IMR-90 (cell line): Measurements from ENCODE around the gene IP6K1. TPM values are rescaled to one million over a fixed set of nuclear protein-coding genes. Genes with fewer than 3 reads are reported as not detected.

Source experiments
- ATAC-seq: fragments of 200-7000 bp; cut with Tn5 transposase; 2 replicates; pipeline ENCODE4 v1.9.1; 2020; ENCODE audit warnings: low read depth, mild to moderate bottlenecking, moderate library complexity
- BruUV-seq: library from RNA; stranded (reverse); fragments of 400-500 nt; replicated peaks from 2 replicates; lab custom pipeline; 2021; lab: Mats Ljungman, UMichigan
- CTCF ChIA-PET: fragments of 300-600 bp; formaldehyde crosslinking; extraction: SDS; loops from one replicate; lab custom pipeline; 2021; ENCODE audit warnings: antibody characterized with exemption; lab: Yijun Ruan, JAX
- POLR2A ChIA-PET: fragments of 300-600 bp; sonication (Branson Sonifier 250); formaldehyde crosslinking; loops from one replicate; lab custom pipeline; 2022; ENCODE audit warnings: antibody characterized with exemption; ENCODE audit not compliant: unreplicated experiment; lab: Charles Lee
- DNase-seq: peaks from one replicate; pipeline ENCODE4 v3.0.0; 2013
- H2AFZ ChIP-seq: replicated peaks from 2 replicates; pipeline ENCODE3; 2013; ENCODE audit warnings: low read length, mild to moderate bottlenecking; ENCODE audit not compliant: poor library complexity
- H2AK5ac ChIP-seq: 2 replicates; pipeline ENCODE4 v1.6.1; 2013; ENCODE audit warnings: low read depth, low read length, inconsistent platforms
- H2AK9ac ChIP-seq: replicated peaks from 2 replicates; pipeline ENCODE3; 2013; ENCODE audit warnings: mild to moderate bottlenecking, low read depth, low read length, moderate library complexity; ENCODE audit not compliant: poor library complexity
- H2BK120ac ChIP-seq: 2 replicates; pipeline ENCODE4 v1.6.1; 2013; ENCODE audit warnings: low read depth, low read length, inconsistent platforms
- H2BK15ac ChIP-seq: 3 replicates; pipeline ENCODE4 v1.6.1; 2013; ENCODE audit warnings: low read depth, low read length, inconsistent platforms
- H2BK20ac ChIP-seq: 2 replicates; pipeline ENCODE4 v1.6.1; 2013; ENCODE audit warnings: low read depth, mild to moderate bottlenecking, inconsistent platforms, low read length, moderate library complexity
- H2BK5ac ChIP-seq: 2 replicates; pipeline ENCODE4 v1.6.1; 2013; ENCODE audit warnings: mild to moderate bottlenecking, low read depth, low read length, inconsistent platforms; ENCODE audit not compliant: poor library complexity, severe bottlenecking
- H3K14ac ChIP-seq: replicated peaks from 2 replicates; pipeline ENCODE4 v1.6.1; 2013; ENCODE audit warnings: low read depth, low read length, inconsistent platforms
- H3K18ac ChIP-seq: 2 replicates; pipeline ENCODE4 v1.6.1; 2013; ENCODE audit warnings: low read depth, low read length, control low read depth
- H3K23ac ChIP-seq: 2 replicates; pipeline ENCODE4 v1.6.1; 2013; ENCODE audit warnings: low read depth, low read length, inconsistent platforms
- H3K27ac ChIP-seq: 2 replicates; pipeline ENCODE4 v1.5.1; 2013; ENCODE audit warnings: mild to moderate bottlenecking, control low read depth, low read length; ENCODE audit not compliant: insufficient read depth
- H3K27me3 ChIP-seq: 2 replicates; pipeline ENCODE4 v1.6.1; 2013; ENCODE audit warnings: low read length; ENCODE audit not compliant: control insufficient read depth, insufficient read depth
- H3K36me3 ChIP-seq: 2 replicates; pipeline ENCODE4 v1.6.1; 2013; ENCODE audit warnings: low read length, mixed read lengths; ENCODE audit not compliant: control insufficient read depth, insufficient read depth
- H3K4ac ChIP-seq: 2 replicates; pipeline ENCODE4 v1.6.1; 2013; ENCODE audit warnings: low read depth, low read length, inconsistent platforms
- H3K4me1 ChIP-seq: 2 replicates; pipeline ENCODE4 v1.6.1; 2013; ENCODE audit warnings: low read length, mixed read lengths; ENCODE audit not compliant: control insufficient read depth, insufficient read depth
- H3K4me2 ChIP-seq: 2 replicates; pipeline ENCODE4 v1.6.1; 2013; ENCODE audit warnings: low read depth, mild to moderate bottlenecking, control low read depth, low read length, moderate library complexity
- H3K4me3 ChIP-seq: 2 replicates; pipeline ENCODE4 v1.5.1; 2013; ENCODE audit warnings: low read depth, mild to moderate bottlenecking, control low read depth, low read length, moderate library complexity; ENCODE audit not compliant: insufficient read depth
- H3K56ac ChIP-seq: 2 replicates; pipeline ENCODE4 v1.6.1; 2013; ENCODE audit warnings: low read length, inconsistent platforms; ENCODE audit not compliant: insufficient read depth; ENCODE audit errors: extremely low read depth
- H3K79me1 ChIP-seq, 2 experiments: 2 replicates each; pipeline ENCODE4 v1.6.1; 2013; ENCODE audit warnings: low read length in 2 of 2, inconsistent platforms in 1 of 2, low read depth in 1 of 2
- H3K9ac ChIP-seq: 2 replicates; pipeline ENCODE4 v1.6.1; 2013; ENCODE audit warnings: low read depth, low read length, control low read depth
- H3K9me1 ChIP-seq: 2 replicates; pipeline ENCODE4 v1.6.1; 2013; ENCODE audit warnings: low read length, inconsistent platforms; ENCODE audit not compliant: insufficient read depth
- H3K9me3 ChIP-seq: 2 replicates; pipeline ENCODE4 v1.6.1; 2013; ENCODE audit warnings: low read length; ENCODE audit not compliant: control insufficient read depth, insufficient read depth
- H4K20me1 ChIP-seq: 2 replicates; pipeline ENCODE4 v1.6.1; 2013; ENCODE audit warnings: low read length, inconsistent platforms; ENCODE audit not compliant: insufficient read depth
- H4K5ac ChIP-seq: 2 replicates; pipeline ENCODE4 v1.6.1; 2013; ENCODE audit warnings: mild to moderate bottlenecking, low read depth, low read length, control low read depth
- H4K8ac ChIP-seq, 2 experiments: 2 replicates each; pipeline ENCODE4 v1.6.1; 2013; ENCODE audit warnings: low read depth in 2 of 2, low read length in 2 of 2, control low read depth in 1 of 2, inconsistent platforms in 1 of 2
- H4K91ac ChIP-seq: 2 replicates; pipeline ENCODE4 v1.6.1; 2013; ENCODE audit warnings: low read depth, low read length, inconsistent platforms; ENCODE audit not compliant: insufficient read depth
- WGBS, 2 experiments: methylation state at CpG; one replicate each; pipeline versions ENCODE4 v1.1.5 to v1.1.7; 2013; ENCODE audit warnings: missing lambda C conversion rate in 2 of 2; ENCODE audit not compliant: insufficient read length in 1 of 2; ENCODE audit errors: extremely low coverage in 2 of 2; 5-methylcytosine and 5-hydroxymethylcytosine counted together
- dilution Hi-C: fragments of 300-500 bp; cut with HindIII; formaldehyde crosslinking; loops from one replicate; pipeline ENCODE4 v1.14.3; 2018; ENCODE audit warnings: low sequenced_read_pairs; ENCODE audit not compliant: unreplicated experiment
- in situ Hi-C: fragments of 300-500 bp; cut with MboI; formaldehyde crosslinking; loops from 3 replicates; pipeline ENCODE4 v1.14.3; 2019; ENCODE audit warnings: low sequenced_read_pairs, inconsistent platforms, mixed read lengths
- intact Hi-C: fragments of 100-400 bp; cut with micrococcal nuclease; formaldehyde crosslinking; loops from 2 replicates; pipeline ENCODE4 v1.10.0; 2022
- polyA plus RNA-seq, 3 experiments: library from polyadenylated mRNA; depleted of rRNA; stranded (reverse); fragments of >200 nt; gene quantifications; 2 replicates each; pipeline ENCODE4 v1.2.3, GENCODE V29; 2012; ENCODE audit warnings: low replicate concordance in 1 of 3
- total RNA-seq: library from RNA; depleted of rRNA; stranded (reverse); fragments of >200 nt; gene quantifications from 2 replicates; pipeline ENCODE4 v1.2.3, GENCODE V29; 2012
- TF ChIP-seq, protein P1 (sequence below): fragments of 150-350 bp; IDR thresholded peaks from 2 replicates; pipeline ENCODE4 v1.6.1; 2016; ENCODE audit warnings: low read depth, mild to moderate bottlenecking, low read length, moderate library complexity, borderline replicate concordance

Gene IP6K1
- total and polyA plus RNA-seq, 2 of the 4 experiments (the other 2 are of a cell fraction), result 28.3 to 28.7 TPM

DNA sequence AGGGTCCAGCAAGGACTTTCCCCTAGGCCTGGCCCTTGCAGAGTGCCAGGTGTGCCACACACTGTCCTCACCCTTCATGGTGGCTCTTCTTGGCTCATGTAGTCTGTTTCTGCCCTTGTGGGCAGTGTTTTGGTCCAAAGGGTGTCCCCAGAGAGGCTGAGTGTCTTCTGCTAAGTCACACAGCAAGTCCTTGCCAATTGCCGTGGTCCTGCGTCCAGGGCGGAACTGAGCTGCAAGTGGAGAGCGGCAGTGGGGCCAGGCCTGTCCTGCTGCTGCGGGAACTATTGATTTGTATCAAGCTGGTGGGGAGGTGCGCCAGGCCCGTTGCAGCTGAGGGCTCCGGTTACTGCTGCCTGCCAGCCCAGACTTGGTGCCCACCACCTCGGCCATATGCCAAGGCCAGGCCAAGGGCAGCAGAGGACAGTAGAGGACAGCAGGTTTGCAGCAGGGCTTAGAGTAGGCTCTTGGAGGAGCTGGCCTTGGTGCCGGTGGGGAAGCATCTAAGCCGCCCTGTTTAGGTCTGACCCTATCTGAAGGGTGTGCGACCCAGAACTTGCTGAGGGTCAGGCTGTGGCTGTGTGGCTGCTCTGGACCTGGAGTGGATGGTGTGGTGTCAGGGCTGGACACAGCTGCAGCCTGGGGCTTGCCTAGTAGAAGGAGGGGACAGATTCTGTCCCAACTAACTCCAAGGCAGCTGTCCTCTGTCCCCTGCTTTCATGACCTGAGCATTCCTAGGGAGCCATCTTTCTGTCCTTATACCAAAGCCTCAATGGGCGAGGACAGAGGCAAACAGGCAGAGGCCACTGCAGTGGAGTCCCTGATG is 71.4 kb downstream of the IP6K1 start:
- Histone ChIP-seq H2BK20ac (no peak overlapping the region), H3K9me3 (no peaks in the 10 kb centered on the region), H3K36me3 (peaks cover 11% of the 10 kb centered on the region; the same call in 1 of the 2 replicates), H3K4me3 (no peak overlapping the region), H3K27me3 (no peaks in the 10 kb centered on the region), H3K4ac (no peak overlapping the region), H2AK5ac (no peak overlapping the region), H3K56ac (no peak overlapping the region), H4K91ac (no peak overlapping the region), H2BK120ac (no peak overlapping the region), H2BK15ac (no peak overlapping the region), H2AFZ (no peak overlapping the region), H4K8ac (no peak overlapping the region), H3K4me1 (peaks cover 6% of the 10 kb centered on the region), H3K79me1 (peaks cover 0 to 6% of the 10 kb centered on the region in 2 experiments; a peak in 1 of 4 replicates), H3K23ac (no peak overlapping the region), H3K14ac (no peak overlapping the region), H3K4me2 (no peak overlapping the region), H3K9ac (no peak overlapping the region), H4K20me1 (peaks cover 8% of the 10 kb centered on the region), H2BK5ac (no peak overlapping the region), H3K27ac (no peak overlapping the region), H3K9me1 (no peaks in the 10 kb centered on the region; the same call in 1 of the 2 replicates), H3K18ac (no peak overlapping the region), H2AK9ac (no peak overlapping the region), H4K5ac (no peak overlapping the region)
- ATAC-seq (no peak), DNase-seq (no peak)
- in situ Hi-C loops, result no loop called here
- WGBS, 2 experiments, result 90% methylated on average over 8 of the region's 13 CpGs; no CpG with 5 or more reads in 1 of the 2 experiments
- BruUV-seq, result no TSS peak
- POLR2A ChIA-PET, result no interaction called here
- intact Hi-C loops, result no loop called here
- dilution Hi-C loops, result no loop called here
- CTCF ChIA-PET, result no interaction called here
- TF ChIP-seq, protein P1, sequence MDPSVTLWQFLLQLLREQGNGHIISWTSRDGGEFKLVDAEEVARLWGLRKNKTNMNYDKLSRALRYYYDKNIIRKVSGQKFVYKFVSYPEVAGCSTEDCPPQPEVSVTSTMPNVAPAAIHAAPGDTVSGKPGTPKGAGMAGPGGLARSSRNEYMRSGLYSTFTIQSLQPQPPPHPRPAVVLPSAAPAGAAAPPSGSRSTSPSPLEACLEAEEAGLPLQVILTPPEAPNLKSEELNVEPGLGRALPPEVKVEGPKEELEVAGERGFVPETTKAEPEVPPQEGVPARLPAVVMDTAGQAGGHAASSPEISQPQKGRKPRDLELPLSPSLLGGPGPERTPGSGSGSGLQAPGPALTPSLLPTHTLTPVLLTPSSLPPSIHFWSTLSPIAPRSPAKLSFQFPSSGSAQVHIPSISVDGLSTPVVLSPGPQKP, result no peak
